Panc1 (cell line): ENCODE results near the gene LONRF2.

Experiments
- CTCF ChIP-seq: fragments of 450-650 bp; IDR thresholded peaks from 2 replicates; pipeline ENCODE4 v1.5.1; 2017; ENCODE audit warnings: mild to moderate bottlenecking
- SIN3A ChIP-seq: IDR thresholded peaks from 2 replicates; pipeline ENCODE4 v1.6.1; 2012; ENCODE audit warnings: low read depth, mild to moderate bottlenecking, low read length, moderate library complexity, borderline replicate concordance; ENCODE audit not compliant: insufficient read depth
- TCF7L2 ChIP-seq: IDR thresholded peaks from 2 replicates; pipeline ENCODE4 v1.6.1; 2011; ENCODE audit warnings: mild to moderate bottlenecking, low read depth, low read length, inconsistent platforms
- TF ChIP-seq, protein P1 (sequence below), 2 experiments: IDR thresholded peaks; 2 replicates each; pipeline ENCODE4 v1.6.1; 2011 to 2012; ENCODE audit warnings: low read depth in 2 of 2, control low read depth in 1 of 2, low read length in 1 of 2, mild to moderate bottlenecking in 1 of 2, moderate library complexity in 1 of 2; ENCODE audit not compliant: insufficient read depth in 1 of 2

DNA sequence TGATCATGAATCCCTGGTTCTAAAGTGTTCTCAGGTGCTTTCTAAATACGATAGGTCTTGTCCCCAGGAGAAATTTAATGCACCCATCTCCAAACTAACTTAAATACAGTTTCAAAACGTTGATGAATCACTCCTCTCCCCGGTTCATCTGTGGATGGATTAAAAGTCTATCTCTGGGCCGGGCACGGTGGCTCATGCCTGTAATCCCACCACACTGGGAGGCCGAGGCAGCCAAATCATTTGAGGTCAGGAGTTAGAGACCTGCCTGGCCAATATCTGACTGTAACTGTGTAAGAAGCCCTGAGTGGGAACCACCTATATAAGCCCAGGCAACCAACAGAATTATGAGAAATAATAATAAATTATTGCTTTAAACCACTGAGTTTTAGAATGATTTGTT is 78.7 kb downstream of the LONRF2 start:
- TF ChIP-seq, protein P1, sequence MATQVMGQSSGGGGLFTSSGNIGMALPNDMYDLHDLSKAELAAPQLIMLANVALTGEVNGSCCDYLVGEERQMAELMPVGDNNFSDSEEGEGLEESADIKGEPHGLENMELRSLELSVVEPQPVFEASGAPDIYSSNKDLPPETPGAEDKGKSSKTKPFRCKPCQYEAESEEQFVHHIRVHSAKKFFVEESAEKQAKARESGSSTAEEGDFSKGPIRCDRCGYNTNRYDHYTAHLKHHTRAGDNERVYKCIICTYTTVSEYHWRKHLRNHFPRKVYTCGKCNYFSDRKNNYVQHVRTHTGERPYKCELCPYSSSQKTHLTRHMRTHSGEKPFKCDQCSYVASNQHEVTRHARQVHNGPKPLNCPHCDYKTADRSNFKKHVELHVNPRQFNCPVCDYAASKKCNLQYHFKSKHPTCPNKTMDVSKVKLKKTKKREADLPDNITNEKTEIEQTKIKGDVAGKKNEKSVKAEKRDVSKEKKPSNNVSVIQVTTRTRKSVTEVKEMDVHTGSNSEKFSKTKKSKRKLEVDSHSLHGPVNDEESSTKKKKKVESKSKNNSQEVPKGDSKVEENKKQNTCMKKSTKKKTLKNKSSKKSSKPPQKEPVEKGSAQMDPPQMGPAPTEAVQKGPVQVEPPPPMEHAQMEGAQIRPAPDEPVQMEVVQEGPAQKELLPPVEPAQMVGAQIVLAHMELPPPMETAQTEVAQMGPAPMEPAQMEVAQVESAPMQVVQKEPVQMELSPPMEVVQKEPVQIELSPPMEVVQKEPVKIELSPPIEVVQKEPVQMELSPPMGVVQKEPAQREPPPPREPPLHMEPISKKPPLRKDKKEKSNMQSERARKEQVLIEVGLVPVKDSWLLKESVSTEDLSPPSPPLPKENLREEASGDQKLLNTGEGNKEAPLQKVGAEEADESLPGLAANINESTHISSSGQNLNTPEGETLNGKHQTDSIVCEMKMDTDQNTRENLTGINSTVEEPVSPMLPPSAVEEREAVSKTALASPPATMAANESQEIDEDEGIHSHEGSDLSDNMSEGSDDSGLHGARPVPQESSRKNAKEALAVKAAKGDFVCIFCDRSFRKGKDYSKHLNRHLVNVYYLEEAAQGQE (IDR thresholded peaks at IDR 0.05; ENCODE audit: insufficient read depth in 1 of 2, low read depth in 2 of 2, low read length in 1 of 2) = no peak
- no peak for TF ChIP-seq CTCF
- no peak for TF ChIP-seq SIN3A
- TF ChIP-seq TCF7L2 = no peak
